RPMI7951 (cell line): Measurements from ENCODE around the gene SPRY1. TPM values are rescaled to one million over a fixed set of nuclear protein-coding genes. Genes with fewer than 3 reads are reported as not detected.
A peak's percentile ranks its signal among the peaks of the same experiment; 100 is the strongest.

Experiments
- DNase-seq: peaks from one replicate; pipeline ENCODE4 v3.0.0-alpha.2; 2012; ENCODE audit warnings: low read depth
- total RNA-seq: library from RNA; depleted of rRNA; stranded (reverse); fragments of >200 nt; shearing (Covaris generic); gene quantifications from 2 replicates; pipeline ENCODE4 v1.2.3, GENCODE V29; 2014

SPRY1 gene
- total RNA-seq, 1 experiment from 2014 or later, result 14.8 TPM

GRCh38 chr4:123379392-123379791 lies 17.2 kb upstream of the SPRY1 start:
- no peak for DNase-seq

GRCh38 chr4:123380728-123381716 lies 15.6 kb upstream of the SPRY1 start:
- no peak for DNase-seq

GRCh38 chr4:123381996-123382395 lies 14.6 kb upstream of the SPRY1 start:
- no peak for DNase-seq

- DNase-seq, result no peak
Measured at GRCh38 chr4:123383566-123383965, 13.0 kb upstream of the SPRY1 start.

GRCh38 chr4:123386609-123387008 lies 10.0 kb upstream of the SPRY1 start:
- DNase-seq, result peak; percentile 14

- peak; percentile 23 for DNase-seq
Measured at GRCh38 chr4:123390846-123391456, 5.6 kb upstream of the SPRY1 start.

GRCh38 chr4:123393721-123394120 lies 2.9 kb upstream of the SPRY1 start:
- DNase-seq, result no peak

- peak; percentile 54 for DNase-seq
Measured at GRCh38 chr4:123397144-123398065, 810 bp downstream of the SPRY1 start.

GRCh38 chr4:123398066-123398852 lies 1.7 kb downstream of the SPRY1 start:
- DNase-seq, result peak; percentile 62

GRCh38 chr4:123398853-123399626 lies 2.4 kb downstream of the SPRY1 start:
- peak; percentile 65 for DNase-seq

- peak; percentile 12 for DNase-seq
Measured at GRCh38 chr4:123399627-123400358, 3.2 kb downstream of the SPRY1 start.

- no peak for DNase-seq
Measured at GRCh38 chr4:123401271-123402120, 4.9 kb downstream of the SPRY1 start.

GRCh38 chr4:123402121-123402465 lies 5.5 kb downstream of the SPRY1 start:
- DNase-seq, result no peak

- DNase-seq, result no peak
Measured at GRCh38 chr4:123403080-123403604, 6.5 kb downstream of the SPRY1 start.

GRCh38 chr4:123404533-123404932 lies 7.9 kb downstream of the SPRY1 start:
- DNase-seq, result no peak

- DNase-seq, result no peak
Measured at GRCh38 chr4:123405267-123405865, 8.8 kb downstream of the SPRY1 start.

- no peak for DNase-seq
Measured at GRCh38 chr4:123406872-123407271, 10.3 kb downstream of the SPRY1 start.

GRCh38 chr4:123408471-123409084 lies 12.0 kb downstream of the SPRY1 start:
- no peak for DNase-seq
